DOHH2 (cell line): Measurements from ENCODE around the gene PLPPR3.

Source experiments
- CTCF ChIP-seq: fragments of 200-600 bp; sonication (generic); IDR thresholded peaks from one replicate; pipeline ENCODE4 v1.5.1; 2014; ENCODE audit warnings: antibody characterized with exemption, mild to moderate bottlenecking, low read depth, low read length; ENCODE audit not compliant: poor library complexity, severe bottlenecking
- EZH2phosphoT487 ChIP-seq: fragments of 200-600 bp; sonication (generic); IDR thresholded peaks from 2 replicates; pipeline ENCODE4 v1.6.1; 2017; ENCODE audit warnings: borderline replicate concordance, mild to moderate bottlenecking, antibody characterized with exemption, low read length, moderate library complexity, mixed read lengths

GRCh38 chr19:840519-841206, 18.9 kb upstream of the PLPPR3 start, which contains the start of gene PRTN3:
- TF ChIP-seq CTCF (no peak), EZH2phosphoT487 (no peak)
